T-helper 2 cell (primary cell): ENCODE measurements around the gene OR6Q1.

Source experiments
- DNase-seq, 5 experiments: peaks; one replicate each; pipeline versions ENCODE4 v3.0.0 to v3.0.0-alpha.2; 2012 to 2022

Gene OR6Q1

DNA sequence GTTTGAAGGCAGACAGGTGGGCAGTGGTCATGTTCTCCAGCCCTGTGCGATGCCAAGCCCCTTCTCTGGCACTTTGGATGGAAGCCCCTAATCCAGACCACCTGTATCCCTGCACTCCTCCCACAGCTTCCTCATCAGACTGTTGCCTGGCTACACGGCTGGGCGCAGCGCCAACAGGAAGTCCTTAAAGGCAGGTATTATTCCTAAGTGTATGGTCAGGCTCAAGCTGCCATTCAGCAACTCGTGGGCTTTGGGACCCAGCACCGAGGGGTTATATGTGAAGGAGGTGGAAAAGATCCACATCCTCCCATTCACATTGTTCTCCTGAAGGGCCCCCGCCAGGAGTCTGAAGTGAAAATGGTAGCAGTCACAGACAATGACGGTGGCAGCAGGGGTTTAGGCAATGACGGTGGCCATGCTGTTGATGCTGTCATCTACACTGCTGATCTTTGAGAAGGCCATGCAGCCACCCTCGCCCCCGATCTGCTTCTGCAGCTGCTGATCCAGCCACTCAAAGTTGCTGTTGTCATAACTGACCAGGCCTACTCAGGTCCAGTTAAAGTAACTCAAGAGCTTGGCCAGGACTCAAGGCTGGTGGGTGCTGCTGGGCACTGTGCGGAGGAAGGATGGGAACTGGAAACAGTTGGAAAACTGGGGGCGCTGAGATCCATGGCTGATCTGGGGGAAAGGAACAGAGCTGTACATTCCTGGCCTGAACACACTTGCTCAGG lies 27.7 kb downstream of the OR6Q1 start:
- DNase-seq: no peak

DNA sequence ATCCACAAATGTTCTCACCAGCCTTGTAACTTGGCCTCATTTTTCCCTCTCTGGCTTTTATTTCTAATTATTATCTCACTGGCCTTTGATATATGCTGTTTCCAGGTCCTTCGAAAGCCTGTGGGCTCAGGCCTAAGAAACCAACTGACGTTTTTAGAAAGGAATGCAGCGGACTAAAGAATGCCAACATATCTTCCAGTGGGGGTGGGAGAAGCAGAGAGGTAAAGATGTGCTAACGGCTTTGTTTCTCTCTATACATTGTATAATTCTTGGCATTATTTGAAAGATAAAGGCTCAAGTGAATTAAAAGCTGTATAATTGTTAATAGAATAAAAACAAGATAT lies 28.2 kb downstream of the OR6Q1 start:
- DNase-seq: no peak

DNA sequence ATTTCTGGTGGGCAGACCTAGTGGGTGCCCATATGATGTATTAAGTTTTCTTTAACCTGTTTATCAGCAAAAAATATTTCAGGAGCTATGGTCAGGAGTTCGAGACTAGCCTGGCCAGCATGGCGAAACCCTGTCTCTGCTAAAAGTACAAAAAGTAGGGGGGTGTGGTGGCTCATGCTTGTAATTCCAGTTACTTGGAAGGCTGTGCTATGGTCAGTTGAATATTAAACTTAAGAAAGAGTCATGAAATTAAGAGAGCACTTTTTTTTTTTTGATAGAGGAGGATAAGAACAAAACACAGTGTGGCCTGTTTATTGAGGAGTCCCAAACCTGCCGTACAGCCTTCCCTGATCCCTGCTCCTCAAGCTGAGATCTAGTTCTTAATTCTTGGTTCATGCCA lies 29.8 kb downstream of the OR6Q1 start:
- DNase-seq: no peak

DNA sequence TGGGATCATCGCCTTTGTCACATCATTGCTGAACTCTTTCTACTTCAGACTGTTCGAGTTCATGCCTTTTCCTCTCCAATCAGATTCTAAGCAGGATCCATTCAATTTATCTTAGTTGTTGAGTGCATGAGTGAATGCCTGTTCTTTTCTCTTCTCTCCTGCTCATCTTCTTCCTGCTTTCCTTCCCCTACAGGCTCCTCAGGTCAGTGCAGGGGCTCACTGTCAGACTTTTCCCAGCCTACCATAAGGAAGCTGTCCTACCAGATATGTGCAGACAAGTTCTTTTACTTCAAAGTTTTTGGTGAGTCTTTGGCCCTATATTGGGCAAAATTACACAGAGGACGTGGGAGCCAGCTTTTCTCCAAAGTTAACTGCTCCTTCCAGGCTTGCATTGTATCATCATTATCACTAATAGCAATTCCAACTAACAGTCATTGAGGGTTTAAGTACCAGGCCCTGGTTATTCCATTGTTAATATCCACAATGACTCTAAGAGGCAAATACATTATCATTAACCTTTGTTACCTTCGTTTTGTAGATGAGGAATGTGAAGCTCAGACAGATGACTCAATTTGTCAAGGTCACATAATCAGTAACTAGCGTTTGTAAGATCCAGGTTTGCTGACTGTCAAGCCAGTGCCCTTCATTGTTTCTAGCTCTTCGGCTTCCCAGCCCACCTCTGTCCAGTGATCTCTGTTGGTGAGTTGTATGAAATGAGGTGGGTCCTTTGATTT lies 30.4 kb downstream of the OR6Q1 start:
- DNase-seq: no peak

DNA sequence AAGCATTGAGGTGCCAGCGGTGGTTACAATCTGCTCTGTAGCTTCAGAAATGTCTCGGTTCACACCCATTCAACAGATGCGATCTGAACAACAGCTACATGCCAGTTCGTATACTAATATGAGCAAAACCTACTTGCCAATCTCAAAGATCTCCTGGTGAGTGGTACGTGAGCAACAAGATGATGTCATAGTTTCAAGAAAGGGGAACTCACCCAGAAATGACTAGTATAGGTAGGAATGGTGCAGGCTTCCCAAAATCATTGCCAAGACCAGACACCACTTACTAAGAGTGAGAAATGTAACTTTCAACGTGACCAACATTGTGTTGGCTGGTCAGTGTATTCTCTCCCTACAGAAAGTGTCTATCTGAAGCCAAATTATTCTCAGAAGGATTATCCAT lies 31.1 kb downstream of the OR6Q1 start:
- DNase-seq: no peak

DNA sequence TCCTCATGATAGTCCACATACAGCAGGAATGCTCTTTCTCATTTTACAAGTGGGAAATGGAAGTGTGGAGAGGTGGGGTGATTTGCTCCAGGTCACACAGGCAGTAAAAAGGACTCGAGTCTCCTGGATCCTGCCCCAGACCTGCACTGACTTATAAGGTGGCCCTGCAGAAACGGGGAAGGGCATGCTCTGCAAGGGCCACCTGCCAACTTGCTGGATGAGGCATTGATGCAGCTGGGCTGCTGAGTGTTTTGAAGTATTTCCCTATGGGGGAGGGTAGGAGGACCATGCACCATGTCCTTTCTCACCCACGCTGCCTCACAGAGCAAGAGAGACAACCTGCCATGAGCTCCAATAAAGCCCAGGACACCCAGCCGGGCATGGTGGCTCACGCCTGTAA lies 36.9 kb downstream of the OR6Q1 start:
- no peak for DNase-seq

DNA sequence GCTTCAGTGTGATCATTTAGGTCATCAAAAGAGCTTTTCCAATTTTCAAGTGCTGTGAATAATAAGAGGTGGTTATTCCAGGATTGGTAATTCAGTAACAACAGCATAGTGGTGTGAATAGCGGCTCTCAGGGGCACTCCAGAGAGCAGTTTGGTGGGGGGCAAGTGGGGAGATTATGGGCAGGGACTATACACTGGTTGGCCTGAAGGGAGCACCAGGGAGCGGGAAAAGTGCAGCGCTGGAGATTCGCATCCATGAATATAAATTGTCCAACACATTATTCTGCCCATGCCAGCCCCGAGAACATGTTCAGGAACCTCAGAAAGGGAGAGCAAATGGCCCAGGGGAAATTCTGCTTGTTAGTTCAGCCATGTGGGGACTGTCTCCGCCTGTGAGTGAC lies 37.9 kb downstream of the OR6Q1 start:
- no peak for DNase-seq

DNA sequence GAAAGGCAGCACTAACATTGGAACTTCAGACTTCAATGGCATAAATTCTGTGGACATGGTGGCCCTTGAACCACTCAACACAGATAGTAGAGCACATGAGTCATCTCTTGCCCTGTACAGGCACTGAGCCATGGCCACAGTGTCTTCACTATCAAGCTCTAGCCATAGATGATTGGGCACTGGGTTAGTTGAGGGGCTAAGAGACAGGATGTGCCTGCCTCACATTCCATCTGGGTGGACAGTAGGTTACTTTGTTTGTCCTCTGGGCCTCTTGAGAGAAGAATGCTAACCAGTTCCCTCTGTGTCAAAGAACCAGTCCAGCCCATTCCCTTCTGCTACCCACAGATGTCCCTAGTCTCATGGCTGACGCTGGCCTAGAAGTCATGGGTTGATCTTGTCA lies 39.8 kb downstream of the OR6Q1 start:
- no peak for DNase-seq

DNA sequence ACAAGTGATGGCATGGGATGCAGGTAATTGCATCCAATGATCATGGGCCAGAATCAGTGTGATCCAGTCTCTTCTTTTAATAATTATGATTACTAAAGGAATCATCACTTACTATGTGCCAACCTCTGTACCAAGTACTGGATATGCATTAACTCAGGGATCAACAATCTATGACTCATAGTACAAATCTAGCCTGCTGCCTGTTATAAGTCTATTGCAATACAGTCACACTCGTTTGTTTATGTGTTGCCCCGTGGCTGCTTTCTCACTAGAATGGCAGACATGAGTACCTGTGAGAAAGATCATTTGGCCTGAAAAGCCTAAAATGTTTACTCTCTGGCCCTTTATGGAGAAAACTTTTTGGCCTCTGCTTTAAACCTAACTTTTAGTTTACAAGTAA lies 45.0 kb downstream of the OR6Q1 start:
- DNase-seq: no peak
